Measurements from ENCODE around the gene SRGAP3.

DNA sequence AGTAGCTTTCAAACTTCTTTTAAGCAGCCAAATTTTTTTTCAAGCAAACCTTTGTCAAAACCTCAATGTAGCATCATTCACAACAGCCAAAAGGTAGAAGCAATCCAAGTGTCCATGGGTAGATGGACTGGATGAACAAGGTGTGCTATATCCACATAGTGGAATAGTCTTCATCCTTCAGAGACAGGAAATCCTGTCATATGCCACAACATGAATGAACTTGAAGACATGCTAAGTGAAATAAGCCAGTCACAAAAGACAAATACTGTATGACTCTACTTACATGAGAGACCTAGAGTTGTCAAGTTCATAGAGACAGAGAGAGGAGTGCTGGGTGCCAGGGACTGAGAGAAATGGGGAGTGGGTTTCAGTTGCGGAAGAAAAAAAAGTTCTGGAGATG lies 87.6 kb downstream of the SRGAP3 start:
- TF ChIP-seq, protein P1, sequence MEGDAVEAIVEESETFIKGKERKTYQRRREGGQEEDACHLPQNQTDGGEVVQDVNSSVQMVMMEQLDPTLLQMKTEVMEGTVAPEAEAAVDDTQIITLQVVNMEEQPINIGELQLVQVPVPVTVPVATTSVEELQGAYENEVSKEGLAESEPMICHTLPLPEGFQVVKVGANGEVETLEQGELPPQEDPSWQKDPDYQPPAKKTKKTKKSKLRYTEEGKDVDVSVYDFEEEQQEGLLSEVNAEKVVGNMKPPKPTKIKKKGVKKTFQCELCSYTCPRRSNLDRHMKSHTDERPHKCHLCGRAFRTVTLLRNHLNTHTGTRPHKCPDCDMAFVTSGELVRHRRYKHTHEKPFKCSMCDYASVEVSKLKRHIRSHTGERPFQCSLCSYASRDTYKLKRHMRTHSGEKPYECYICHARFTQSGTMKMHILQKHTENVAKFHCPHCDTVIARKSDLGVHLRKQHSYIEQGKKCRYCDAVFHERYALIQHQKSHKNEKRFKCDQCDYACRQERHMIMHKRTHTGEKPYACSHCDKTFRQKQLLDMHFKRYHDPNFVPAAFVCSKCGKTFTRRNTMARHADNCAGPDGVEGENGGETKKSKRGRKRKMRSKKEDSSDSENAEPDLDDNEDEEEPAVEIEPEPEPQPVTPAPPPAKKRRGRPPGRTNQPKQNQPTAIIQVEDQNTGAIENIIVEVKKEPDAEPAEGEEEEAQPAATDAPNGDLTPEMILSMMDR (IDR thresholded peaks at IDR 0.05), result no peak
- TF ChIP-seq POLR2A (IDR thresholded peaks at IDR 0.05), result no peak

Measured in lower leg skin (tissue), 3 donors.